PC-3 (cell line): ENCODE results near the gene TAF13.

ENCODE experiments used
- EZH2 ChIP-seq: fragments of 300-600 bp; sonication (generic); IDR thresholded peaks from one replicate; pipeline ENCODE4 v1.6.1; 2017; ENCODE audit warnings: antibody characterized with exemption, mild to moderate bottlenecking, low read length; ENCODE audit not compliant: unreplicated experiment
- EZH2phosphoT487 ChIP-seq: fragments of 300-600 bp; sonication (generic); IDR thresholded peaks from 2 replicates; pipeline ENCODE4 v1.6.1; 2018; ENCODE audit warnings: mild to moderate bottlenecking, antibody characterized with exemption, low read length, borderline replicate concordance
- TF ChIP-seq, protein P1 (sequence below): fragments of 300-600 bp; sonication (generic); conservative IDR thresholded peaks from 2 replicates; pipeline ENCODE4 v1.5.1; 2017; ENCODE audit warnings: antibody characterized with exemption, low read depth, mild to moderate bottlenecking, low read length

DNA sequence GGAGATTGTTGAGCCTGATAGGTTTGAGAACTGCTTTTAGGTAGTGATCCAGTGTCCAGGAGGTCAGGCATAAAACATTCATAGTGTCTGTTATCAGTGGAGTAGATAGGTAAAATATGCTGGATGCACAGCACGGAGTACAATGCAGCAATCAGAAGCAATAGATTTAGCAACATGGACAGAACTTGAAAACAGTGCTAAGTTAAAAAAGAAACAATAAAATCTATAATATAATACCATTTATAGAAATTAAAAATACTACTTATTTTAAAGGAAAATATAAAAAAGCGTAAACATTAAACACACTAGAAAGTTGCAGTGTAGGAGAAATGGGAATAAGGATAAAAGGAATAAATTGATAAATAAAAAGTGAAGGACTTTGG, 3.4 kb upstream of the TAF13 start:
- TF ChIP-seq, protein P1, sequence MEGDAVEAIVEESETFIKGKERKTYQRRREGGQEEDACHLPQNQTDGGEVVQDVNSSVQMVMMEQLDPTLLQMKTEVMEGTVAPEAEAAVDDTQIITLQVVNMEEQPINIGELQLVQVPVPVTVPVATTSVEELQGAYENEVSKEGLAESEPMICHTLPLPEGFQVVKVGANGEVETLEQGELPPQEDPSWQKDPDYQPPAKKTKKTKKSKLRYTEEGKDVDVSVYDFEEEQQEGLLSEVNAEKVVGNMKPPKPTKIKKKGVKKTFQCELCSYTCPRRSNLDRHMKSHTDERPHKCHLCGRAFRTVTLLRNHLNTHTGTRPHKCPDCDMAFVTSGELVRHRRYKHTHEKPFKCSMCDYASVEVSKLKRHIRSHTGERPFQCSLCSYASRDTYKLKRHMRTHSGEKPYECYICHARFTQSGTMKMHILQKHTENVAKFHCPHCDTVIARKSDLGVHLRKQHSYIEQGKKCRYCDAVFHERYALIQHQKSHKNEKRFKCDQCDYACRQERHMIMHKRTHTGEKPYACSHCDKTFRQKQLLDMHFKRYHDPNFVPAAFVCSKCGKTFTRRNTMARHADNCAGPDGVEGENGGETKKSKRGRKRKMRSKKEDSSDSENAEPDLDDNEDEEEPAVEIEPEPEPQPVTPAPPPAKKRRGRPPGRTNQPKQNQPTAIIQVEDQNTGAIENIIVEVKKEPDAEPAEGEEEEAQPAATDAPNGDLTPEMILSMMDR, result no peak
- TF ChIP-seq EZH2 (no peak), EZH2phosphoT487 (no peak)
